ENCODE data around the gene TIMM50. TPM values are rescaled to one million over a fixed set of nuclear protein-coding genes. Genes with fewer than 3 reads are reported as not detected.

The TIMM50 gene
- total RNA-seq, 2 donors from 2014 or later, result 30.4 to 50.8 TPM

- WGBS, 2 donors, result 65 to 71% methylated on average over 8 of the region's 8 CpGs
- Histone ChIP-seq H3K9me3 (no peaks in the 10 kb centered on the region), H3K27ac (no peak overlapping the region), H3K4me1 (peaks cover 1% of the 10 kb centered on the region), H3K36me3 (replicated peaks in 1 of 2; ENCODE audit: insufficient read depth in 1 of 2, low read depth in 2 of 2) (no peaks in the 10 kb centered on the region), H3K4me3 (no peak overlapping the region), H3K27me3 (peaks cover 0 to 1% of the 10 kb centered on the region in 2 donors)
- DNase-seq (no peak), ATAC-seq (no peak)
- intact Hi-C loops (cut with DNase I), result no loop called here
- TF ChIP-seq CTCF (IDR thresholded peaks at IDR 0.05) (no peak), POLR2A (IDR thresholded peaks at IDR 0.05) (no peak)
These were observed 40.2 kb downstream of the TIMM50 start for GRCh38 chr19:39520541-39521484.

- intact Hi-C loops (cut with DNase I), result no loop called here
- no peaks in the 10 kb centered on the region for H3K27me3 ChIP-seq
- ATAC-seq (no peak), DNase-seq (no peak)
- 68 to 93% methylated on average over 7 to 8 of the region's 8 CpGs for WGBS, 2 donors
- H3K9me3 ChIP-seq, result no peaks in the 10 kb centered on the region
- no peak overlapping the region for H3K4me3 ChIP-seq
- H3K36me3 ChIP-seq (replicated peaks in 1 of 2; ENCODE audit: insufficient read depth in 1 of 2, low read depth in 2 of 2), result no peaks in the 10 kb centered on the region
- no peaks in the 10 kb centered on the region for H3K4me1 ChIP-seq
- TF ChIP-seq CTCF (IDR thresholded peaks at IDR 0.05) (no peak), POLR2A (IDR thresholded peaks at IDR 0.05) (no peak)
- H3K27ac ChIP-seq, result no peak overlapping the region
These were observed 43.9 kb downstream of the TIMM50 start for GRCh38 chr19:39524495-39524894.

- TF ChIP-seq POLR2A (IDR thresholded peaks at IDR 0.05) (no peak), CTCF (IDR thresholded peaks at IDR 0.05) (no peak)
- no peak for DNase-seq
- Histone ChIP-seq H3K27me3 (no peaks in the 10 kb centered on the region), H3K36me3 (replicated peaks in 1 of 2; ENCODE audit: insufficient read depth in 1 of 2, low read depth in 2 of 2) (no peaks in the 10 kb centered on the region), H3K4me1 (no peaks in the 10 kb centered on the region), H3K27ac (no peak overlapping the region), H3K4me3 (no peak overlapping the region), H3K9me3 (no peaks in the 10 kb centered on the region)
- intact Hi-C loops (cut with DNase I), result no loop called here
- ATAC-seq, result no peak
- WGBS, 2 donors, result 95 to 100% methylated on average over 3 of the region's 3 CpGs
These were observed 44.6 kb downstream of the TIMM50 start for GRCh38 chr19:39525205-39525604.

- intact Hi-C loops (cut with DNase I), result loop anchor here (10.0 kb wide), 2 partner anchors 57 to 87 kb away; partner anchors contain the start of gene SUPT5H
These were observed 51.2 kb downstream of the TIMM50 start for GRCh38 chr19:39531834-39532232.

More at GRCh38 chr19:39531834-39532232, 51.2 kb downstream of the TIMM50 start:
- WGBS, 2 donors, result 17 to 37% methylated on average over 14 of the region's 14 CpGs
- ATAC-seq (no peak), DNase-seq (no peak)
- Histone ChIP-seq H3K27ac (peak overlapping the region in 3 of 4 donors; percentile 44 to 75 (median 66)), H3K27me3 (no peaks in the 10 kb centered on the region), H3K4me3 (peak overlapping the region; percentile 75 to 97), H3K36me3 (replicated peaks in 1 of 2; ENCODE audit: insufficient read depth in 1 of 2, low read depth in 2 of 2) (no peaks in the 10 kb centered on the region), H3K4me1 (peaks cover 12% of the 10 kb centered on the region), H3K9me3 (no peaks in the 10 kb centered on the region)
- TF ChIP-seq POLR2A (IDR thresholded peaks at IDR 0.05) (no peak), CTCF (IDR thresholded peaks at IDR 0.05) (no peak)

Measured in body of pancreas (tissue), 4 donors.